Thyroid gland (tissue), 4 donors: Measurements from ENCODE around the gene PDZD7.

ENCODE experiments used
- CTCF ChIP-seq, 6 experiments: fragments of 200-600 bp in 3 of 6; fragments of 450-650 bp in 3 of 6; sonication (generic) in 3 of 6; IDR thresholded peaks; one replicate each; pipeline ENCODE4 v1.5.1; 2016 to 2019; ENCODE audit warnings: antibody characterized with exemption in 6 of 6, mild to moderate bottlenecking in 2 of 6, inconsistent platforms in 1 of 6, moderate library complexity in 1 of 6
- POLR2A ChIP-seq, 2 donors: fragments of 450-650 bp; IDR thresholded peaks; one replicate each; pipeline ENCODE4 v1.6.1; 2017; ENCODE audit warnings: antibody characterized with exemption in 2 of 2, mild to moderate bottlenecking in 2 of 2, moderate library complexity in 1 of 2

DNA sequence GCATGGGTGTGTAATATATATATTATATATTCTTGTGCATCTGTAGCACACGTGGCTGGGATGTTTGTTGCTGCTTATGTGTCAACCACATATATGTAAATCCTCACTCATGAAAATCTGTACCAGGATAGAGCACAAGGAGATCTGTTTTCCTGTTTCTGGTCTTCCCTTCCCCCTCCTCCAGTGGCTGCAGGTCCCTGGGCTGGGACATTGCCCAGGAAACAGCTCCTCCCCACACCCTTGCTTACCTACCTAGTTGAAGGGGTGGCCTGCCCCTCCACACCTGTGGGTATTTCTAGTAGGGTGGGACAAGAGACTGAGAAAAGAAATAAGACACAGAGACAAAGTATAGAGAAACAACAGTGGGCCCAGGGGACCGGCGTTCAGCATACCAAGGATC, 2.3 kb upstream of the PDZD7 start:
- no peak for TF ChIP-seq CTCF (IDR thresholded peaks at IDR 0.05)
- TF ChIP-seq POLR2A (IDR thresholded peaks at IDR 0.05): no peak
